A673 (cell line): ENCODE data around the gene PAXX. TPM values are rescaled to one million over a fixed set of nuclear protein-coding genes. Genes with fewer than 3 reads are reported as not detected.

Experiments used
- BruUV-seq: library from RNA; stranded (reverse); fragments of 400-500 nt; replicated peaks from 2 replicates; lab custom pipeline; 2021; lab: Mats Ljungman, UMichigan
- CTCF ChIA-PET: fragments of 300-600 bp; sonication (Branson Sonifier 250); formaldehyde crosslinking; loops from one replicate; lab custom pipeline; 2022; ENCODE audit warnings: antibody characterized with exemption; lab: Charles Lee
- POLR2A ChIA-PET: fragments of 300-600 bp; sonication (Branson Sonifier 250); formaldehyde crosslinking; loops from one replicate; lab custom pipeline; 2022; ENCODE audit warnings: antibody characterized with exemption; ENCODE audit not compliant: low non-redundant PET; lab: Charles Lee
- DNase-seq: peaks from one replicate; pipeline ENCODE4 v3.0.0-alpha.2; 2015; ENCODE audit warnings: low spot score
- H3K27ac ChIP-seq: fragments of 200-600 bp; sonication (generic); 2 replicates; pipeline ENCODE4 v1.5.1; 2016; ENCODE audit warnings: mixed run types, low read depth, mild to moderate bottlenecking, mixed read lengths, antibody characterized with exemption, low read length; ENCODE audit not compliant: poor library complexity, severe bottlenecking
- H3K27me3 ChIP-seq: fragments of 200-600 bp; sonication (generic); replicated peaks from 2 replicates; pipeline ENCODE4 v1.6.1; 2017; ENCODE audit warnings: mixed run types, low read depth, mild to moderate bottlenecking, mixed read lengths, antibody characterized with exemption, low read length; ENCODE audit not compliant: insufficient read depth, poor library complexity
- H3K36me3 ChIP-seq: fragments of 200-600 bp; sonication (generic); 2 replicates; pipeline ENCODE4 v1.6.1; 2016; ENCODE audit warnings: mixed run types, mild to moderate bottlenecking, mixed read lengths, antibody characterized with exemption, low read length; ENCODE audit not compliant: insufficient read depth, poor library complexity, severe bottlenecking
- H3K4me1 ChIP-seq: fragments of 200-600 bp; sonication (generic); 2 replicates; pipeline ENCODE4 v1.6.1; 2017; ENCODE audit warnings: mixed run types, mild to moderate bottlenecking, mixed read lengths, antibody characterized with exemption, low read length; ENCODE audit not compliant: insufficient read depth, poor library complexity, severe bottlenecking
- H3K4me3 ChIP-seq: fragments of 200-600 bp; sonication (generic); 2 replicates; pipeline ENCODE4 v1.5.1; 2016; ENCODE audit warnings: low read depth, mixed run types, mild to moderate bottlenecking, mixed read lengths, low read length; ENCODE audit not compliant: poor library complexity, severe bottlenecking
- H3K9me3 ChIP-seq: fragments of 200-600 bp; sonication (generic); 2 replicates; pipeline ENCODE4 v1.6.1; 2016; ENCODE audit warnings: mixed run types, low read depth, mild to moderate bottlenecking, mixed read lengths, antibody characterized with exemption, low read length; ENCODE audit not compliant: poor library complexity, severe bottlenecking
- EZH2 ChIP-seq: fragments of 200-600 bp; sonication (generic); IDR thresholded peaks from 2 replicates; pipeline ENCODE4 v1.6.1; 2017; ENCODE audit warnings: borderline replicate concordance, low read depth, mild to moderate bottlenecking, mixed read lengths, antibody characterized with exemption, low read length; ENCODE audit not compliant: poor library complexity, severe bottlenecking
- intact Hi-C: fragments of 100-400 bp; cut with micrococcal nuclease; formaldehyde crosslinking; loops from one replicate; pipeline ENCODE4 v1.10.0; 2022; ENCODE audit not compliant: unreplicated experiment
- total RNA-seq: library from RNA; stranded (reverse); gene quantifications from 2 replicates; pipeline ENCODE4 v1.2.3, GENCODE V29; 2021
- TF ChIP-seq, protein P1 (sequence below): fragments of 300-800, 200-600 bp; sonication (generic); conservative IDR thresholded peaks from 2 replicates; pipeline ENCODE4 v1.5.1; 2017; ENCODE audit warnings: low read depth, mild to moderate bottlenecking, antibody characterized with exemption, low read length, moderate library complexity, mixed read lengths

The PAXX gene
- total RNA-seq, 1 experiment from 2014 or later, result 91.5 TPM

DNA sequence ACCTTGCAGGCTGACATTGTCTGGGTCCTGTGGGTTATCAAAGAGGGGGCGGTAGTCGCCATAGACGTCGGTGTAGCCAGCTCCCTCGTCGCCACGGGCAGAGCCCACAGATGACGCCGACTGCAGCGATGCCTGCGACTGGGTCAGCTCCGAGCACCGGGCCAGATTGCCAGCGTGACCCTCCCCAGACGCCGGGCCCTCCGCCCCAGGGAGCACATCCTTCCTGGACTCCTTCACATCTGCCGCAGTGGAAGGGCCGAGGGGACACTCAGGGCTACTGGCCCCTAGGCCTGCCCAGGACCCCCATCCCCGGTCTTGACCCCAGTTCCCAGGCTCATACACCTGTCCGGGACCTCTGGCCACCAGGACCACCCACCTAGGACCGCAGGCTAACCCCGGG lies 21.9 kb downstream of the PAXX start:
- Histone ChIP-seq H3K9me3 (no peaks in the 10 kb centered on the region), H3K27ac (no peak overlapping the region), H3K27me3 (no peaks in the 10 kb centered on the region), H3K4me1 (no peaks in the 10 kb centered on the region), H3K4me3 (no peak overlapping the region), H3K36me3 (peaks cover 7% of the 10 kb centered on the region)
- CTCF ChIA-PET, result no interaction called here
- intact Hi-C loops, result no loop called here
- TF ChIP-seq, protein P1, sequence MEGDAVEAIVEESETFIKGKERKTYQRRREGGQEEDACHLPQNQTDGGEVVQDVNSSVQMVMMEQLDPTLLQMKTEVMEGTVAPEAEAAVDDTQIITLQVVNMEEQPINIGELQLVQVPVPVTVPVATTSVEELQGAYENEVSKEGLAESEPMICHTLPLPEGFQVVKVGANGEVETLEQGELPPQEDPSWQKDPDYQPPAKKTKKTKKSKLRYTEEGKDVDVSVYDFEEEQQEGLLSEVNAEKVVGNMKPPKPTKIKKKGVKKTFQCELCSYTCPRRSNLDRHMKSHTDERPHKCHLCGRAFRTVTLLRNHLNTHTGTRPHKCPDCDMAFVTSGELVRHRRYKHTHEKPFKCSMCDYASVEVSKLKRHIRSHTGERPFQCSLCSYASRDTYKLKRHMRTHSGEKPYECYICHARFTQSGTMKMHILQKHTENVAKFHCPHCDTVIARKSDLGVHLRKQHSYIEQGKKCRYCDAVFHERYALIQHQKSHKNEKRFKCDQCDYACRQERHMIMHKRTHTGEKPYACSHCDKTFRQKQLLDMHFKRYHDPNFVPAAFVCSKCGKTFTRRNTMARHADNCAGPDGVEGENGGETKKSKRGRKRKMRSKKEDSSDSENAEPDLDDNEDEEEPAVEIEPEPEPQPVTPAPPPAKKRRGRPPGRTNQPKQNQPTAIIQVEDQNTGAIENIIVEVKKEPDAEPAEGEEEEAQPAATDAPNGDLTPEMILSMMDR, result no peak
- no peak for TF ChIP-seq EZH2
- POLR2A ChIA-PET, result no interaction called here
- BruUV-seq, result no TSS peak
- DNase-seq, result no peak

DNA sequence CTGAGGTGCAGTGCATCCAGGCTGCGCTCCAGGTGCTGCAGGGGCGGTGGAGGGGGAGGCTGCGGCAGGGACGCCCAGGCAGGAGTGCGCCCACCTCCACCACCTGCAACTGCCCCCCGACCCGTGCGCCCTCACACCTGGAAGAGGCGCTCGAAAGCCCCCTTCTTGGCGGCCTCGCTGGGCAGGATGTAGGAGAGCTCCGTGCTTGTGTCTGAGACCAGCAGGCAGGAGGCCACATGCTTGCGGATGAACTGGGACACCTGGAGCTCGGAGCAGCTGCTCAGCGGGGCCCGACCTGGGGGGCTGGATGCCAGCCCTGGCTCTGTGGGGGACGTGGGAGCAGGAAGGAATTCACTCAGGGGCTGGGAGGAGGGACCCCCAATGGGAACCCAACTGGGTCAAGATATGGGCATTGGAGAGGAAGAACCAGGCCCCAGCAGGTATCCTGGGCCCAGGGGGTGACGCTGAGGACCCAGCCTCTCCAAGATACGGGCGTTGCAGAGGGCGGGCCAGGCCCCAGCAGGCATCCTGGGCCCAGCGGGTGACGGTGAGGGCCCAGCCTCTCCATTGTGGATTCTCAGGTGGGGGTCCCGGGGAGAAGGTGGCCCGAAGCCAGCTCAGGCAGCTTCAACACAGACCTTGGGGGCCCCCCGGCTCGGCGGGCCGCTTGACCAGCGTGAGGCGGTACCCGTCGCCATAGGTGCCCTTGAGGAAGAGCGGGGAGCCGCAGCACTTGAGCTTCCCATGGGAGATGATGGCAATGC lies 22.7 kb downstream of the PAXX start:
- CTCF ChIA-PET, result no interaction called here
- Histone ChIP-seq H3K9me3 (no peaks in the 10 kb centered on the region), H3K4me1 (no peaks in the 10 kb centered on the region), H3K27ac (no peak overlapping the region), H3K36me3 (peaks cover 4% of the 10 kb centered on the region), H3K27me3 (no peaks in the 10 kb centered on the region), H3K4me3 (no peak overlapping the region)
- DNase-seq, result no peak
- TF ChIP-seq EZH2, result no peak
- TF ChIP-seq, protein P1, result no peak
- intact Hi-C loops, result no loop called here
- BruUV-seq, result no TSS peak
- POLR2A ChIA-PET, result no interaction called here

DNA sequence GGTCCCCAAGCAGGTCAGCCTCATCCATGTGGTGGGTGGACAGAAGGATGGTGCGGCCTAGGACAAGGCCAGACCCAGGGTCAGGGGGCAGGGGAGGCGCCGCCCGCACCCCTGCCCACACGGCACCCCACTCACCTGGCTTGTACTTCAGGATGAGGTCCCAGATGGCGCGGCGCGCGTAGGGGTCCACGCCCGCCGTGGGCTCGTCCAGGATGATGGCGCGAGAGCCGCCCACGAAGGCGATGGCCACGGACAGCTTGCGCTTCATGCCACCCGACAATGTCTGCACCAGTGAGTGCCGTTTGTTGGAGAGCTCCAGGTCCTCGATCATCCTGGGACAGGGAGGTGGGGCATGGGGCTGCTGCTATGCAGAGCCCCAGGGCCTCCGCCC lies 23.3 kb downstream of the PAXX start:
- no peaks in the 10 kb centered on the region for H3K4me1 ChIP-seq
- CTCF ChIA-PET, result no interaction called here
- POLR2A ChIA-PET, result no interaction called here
- no peak for TF ChIP-seq EZH2
- TF ChIP-seq, protein P1, result no peak
- H3K9me3 ChIP-seq, result no peaks in the 10 kb centered on the region
- intact Hi-C loops, result no loop called here
- no peak overlapping the region for H3K27ac ChIP-seq
- DNase-seq, result no peak
- peaks cover 4% of the 10 kb centered on the region for H3K36me3 ChIP-seq
- BruUV-seq, result no TSS peak
- H3K27me3 ChIP-seq, result no peaks in the 10 kb centered on the region
- H3K4me3 ChIP-seq, result no peak overlapping the region
